ES-I3 (cell line): Measurements from ENCODE around the gene MIGA1.
"Not testable (repeated sequence)": the region's sequence is repeated elsewhere in the genome, so short reads cannot be mapped to it uniquely, and the experiment has no call there.

Experiments used
- H3K36me3 ChIP-seq: 2 replicates; pipeline ENCODE4 v1.6.1; 2013; ENCODE audit warnings: mild to moderate bottlenecking, low read length, control low read depth, moderate library complexity; ENCODE audit not compliant: insufficient read depth
- H3K4me1 ChIP-seq: 2 replicates; pipeline ENCODE4 v1.6.1; 2013; ENCODE audit warnings: mild to moderate bottlenecking, control low read depth, low read length; ENCODE audit not compliant: insufficient read depth
- H3K9ac ChIP-seq: 2 replicates; pipeline ENCODE4 v1.6.1; 2013; ENCODE audit warnings: low read depth, mild to moderate bottlenecking, low read length, moderate library complexity
- H3K9me3 ChIP-seq: 2 replicates; pipeline ENCODE4 v1.6.1; 2013; ENCODE audit warnings: mild to moderate bottlenecking, low read length, moderate library complexity; ENCODE audit not compliant: control insufficient read depth, insufficient read depth

The MIGA1 gene, protein sequence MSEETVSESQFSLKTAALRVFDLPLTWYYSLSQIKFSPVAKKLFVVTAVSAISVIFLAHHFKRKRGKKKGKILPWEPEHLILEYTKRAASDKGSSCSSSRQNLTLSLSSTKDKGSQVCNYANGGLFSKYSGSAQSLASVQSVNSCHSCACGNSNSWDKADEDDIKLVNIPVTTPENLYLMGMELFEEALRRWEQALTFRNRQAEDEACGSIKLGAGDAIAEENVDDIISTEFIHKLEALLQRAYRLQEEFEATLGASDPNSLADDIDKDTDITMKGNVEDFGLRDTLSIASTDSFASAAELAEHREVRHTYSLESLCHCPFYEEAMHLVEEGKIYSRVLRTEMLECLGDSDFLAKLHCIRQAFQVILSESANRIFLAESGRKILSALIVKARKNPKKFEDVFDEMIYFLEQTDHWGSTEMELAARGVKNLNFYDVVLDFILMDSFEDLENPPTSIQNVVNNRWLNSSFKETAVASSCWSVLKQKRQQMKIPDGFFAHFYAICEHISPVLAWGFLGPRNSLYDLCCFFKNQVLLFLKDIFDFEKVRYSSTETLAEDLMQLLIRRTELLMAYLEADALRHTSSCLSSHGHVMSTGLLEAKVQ

DNA sequence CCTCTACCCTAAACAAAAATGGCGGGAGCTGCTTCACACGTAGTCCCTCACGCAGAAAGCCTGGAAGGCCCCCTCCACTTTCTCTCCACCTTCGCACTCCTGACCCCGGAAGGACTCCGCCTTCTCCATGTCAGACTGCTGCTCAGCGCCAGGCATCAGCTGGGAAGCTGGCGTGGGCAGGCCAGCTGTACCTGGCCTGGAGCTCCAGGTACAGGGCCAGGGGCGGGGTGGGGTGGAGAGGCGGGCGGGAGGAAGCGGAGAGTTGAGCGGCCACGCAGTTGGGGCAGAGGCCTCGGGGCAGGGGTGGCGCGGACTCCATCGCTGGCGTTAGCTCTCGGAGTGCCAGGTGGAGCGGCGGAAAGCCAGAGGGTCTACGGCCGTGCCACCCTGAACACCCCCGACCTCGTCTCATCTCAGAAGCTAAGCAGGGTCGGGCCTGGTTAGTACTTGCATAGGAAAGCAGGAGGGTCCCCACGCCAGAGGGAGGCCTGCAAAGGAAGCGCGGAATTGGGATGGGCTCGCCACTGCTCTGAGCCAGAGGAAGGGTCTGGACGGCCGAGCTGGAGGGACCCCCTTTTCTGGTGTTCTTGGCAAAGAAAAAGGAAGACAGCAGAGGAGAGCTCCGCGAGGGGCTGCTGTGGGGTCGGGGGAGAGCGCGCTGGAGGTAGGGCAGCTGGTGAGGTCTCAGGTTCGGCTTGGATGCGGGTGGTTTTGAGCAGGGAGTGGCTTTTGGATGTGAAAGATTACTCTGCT, at the start of gene MIGA1:
Gene MIGA1, plus strand, starts transcription at position 121 of the 753 bp plus-strand sequence. CDS start 3,604 bp downstream, outside the sequence.
- H3K9ac ChIP-seq: peak within 1 kb of the TSS; percentile 61
- H3K9me3 ChIP-seq: no peaks in the 10 kb centered on the region
- no peaks in the 10 kb centered on the region; the same call in 1 of the 2 replicates for H3K4me1 ChIP-seq
- peaks cover 4% of the 10 kb centered on the region; the same call in 1 of the 2 replicates for H3K36me3 ChIP-seq

DNA sequence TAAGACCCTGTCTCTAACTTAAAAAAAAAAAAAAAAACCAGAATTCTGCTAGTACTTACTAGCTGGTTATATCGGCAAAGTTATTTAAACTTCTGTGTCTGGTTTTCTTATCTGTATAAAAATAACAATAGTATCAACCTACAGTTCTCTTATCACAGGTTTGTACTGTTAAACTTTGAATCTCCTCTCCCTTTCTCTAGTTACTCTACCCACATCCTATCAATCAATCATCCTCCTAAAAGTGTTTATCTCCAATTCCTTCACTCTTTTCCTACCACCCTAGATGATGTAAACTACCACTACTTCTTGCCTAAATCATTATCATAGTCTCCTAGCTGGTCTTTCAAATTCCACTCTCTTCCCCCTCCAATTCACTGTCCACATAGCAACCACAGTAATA, 47.4 kb upstream of the MIGA1 start:
- Histone ChIP-seq H3K9me3 (no peaks in the 10 kb centered on the region), H3K36me3 (no peaks in the 10 kb centered on the region), H3K9ac (no peak overlapping the region), H3K4me1 (no peaks in the 10 kb centered on the region)

DNA sequence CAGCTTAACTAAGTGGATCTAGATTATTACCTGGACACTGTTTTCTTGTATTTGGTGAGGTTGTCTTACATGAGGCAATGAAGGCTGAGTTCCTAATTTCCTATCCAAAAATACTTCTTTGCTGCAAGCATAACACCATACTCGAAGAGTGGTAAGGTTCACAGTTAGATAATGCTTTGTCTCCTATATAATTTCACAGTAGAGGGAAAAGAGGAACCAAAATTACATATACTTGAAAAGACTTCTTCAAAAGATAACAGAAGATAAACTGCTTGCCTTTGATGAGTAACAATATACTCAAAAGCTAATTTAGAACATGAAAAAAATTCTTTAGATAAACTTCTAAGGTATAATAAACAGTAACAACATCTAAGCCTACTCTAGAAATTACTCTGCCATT, 40.2 kb upstream of the MIGA1 start:
- H3K36me3 ChIP-seq: 0 out of 2 replicates have a peak, but pooled peaks cover 3% of the 10 kb centered on the region

DNA sequence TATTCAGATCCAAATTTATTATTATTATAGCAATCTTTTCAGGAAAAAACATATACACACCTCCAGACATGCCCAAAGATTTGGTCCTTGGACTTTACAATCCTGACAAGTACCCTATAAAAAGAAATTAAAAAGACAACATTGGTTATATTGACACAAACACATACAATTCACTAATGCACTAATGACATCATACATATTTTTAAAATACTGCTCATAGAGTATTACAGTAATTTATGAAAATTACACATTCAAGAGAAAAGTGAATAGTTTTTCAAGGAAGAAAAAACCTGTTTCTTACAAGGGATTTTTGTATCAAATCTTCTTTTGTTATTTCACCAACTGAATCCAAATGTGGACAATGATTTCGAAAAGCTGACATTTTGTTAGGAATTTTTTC, 38.1 kb upstream of the MIGA1 start:
- no peaks in the 10 kb centered on the region for H3K4me1 ChIP-seq
- H3K9ac ChIP-seq: no peak overlapping the region
- no peaks in the 10 kb centered on the region for H3K9me3 ChIP-seq
- H3K36me3 ChIP-seq: 0 out of 2 replicates have a peak, but pooled peaks cover 3% of the 10 kb centered on the region

More for the DNA sequence above, 40.2 kb upstream of the MIGA1 start:
- Histone ChIP-seq H3K9me3 (no peaks in the 10 kb centered on the region), H3K4me1 (no peaks in the 10 kb centered on the region), H3K9ac (no peak overlapping the region)

DNA sequence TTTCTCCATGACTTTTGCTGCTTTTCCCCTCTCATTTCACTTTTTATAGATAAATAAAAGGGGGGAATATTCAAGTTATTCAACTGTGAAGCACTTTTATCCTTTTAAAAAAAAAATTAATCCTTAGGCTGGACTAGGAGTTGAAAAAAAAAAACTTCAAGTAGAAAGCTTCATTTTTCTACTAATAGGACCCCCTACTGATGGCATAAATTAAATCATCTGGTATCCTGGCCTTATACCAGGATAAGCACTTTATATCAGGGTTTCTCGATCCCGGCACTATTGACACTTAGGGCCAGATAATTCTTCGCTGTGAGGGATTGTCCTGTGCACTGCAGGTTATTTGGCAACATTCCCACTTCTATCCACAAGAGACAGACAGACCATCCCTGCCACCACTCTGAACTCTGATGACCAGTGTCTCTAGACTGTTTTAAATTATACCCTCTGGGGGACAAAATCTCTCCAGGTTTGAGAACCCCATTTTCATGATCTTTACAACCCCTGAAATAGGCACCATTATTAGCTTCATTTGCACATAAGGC, 37.4 kb upstream of the MIGA1 start:
- Histone ChIP-seq H3K4me1 (no peaks in the 10 kb centered on the region), H3K9me3 (no peaks in the 10 kb centered on the region), H3K36me3 (0 out of 2 replicates have a peak, but pooled peaks cover 3% of the 10 kb centered on the region), H3K9ac (no peak overlapping the region)

DNA sequence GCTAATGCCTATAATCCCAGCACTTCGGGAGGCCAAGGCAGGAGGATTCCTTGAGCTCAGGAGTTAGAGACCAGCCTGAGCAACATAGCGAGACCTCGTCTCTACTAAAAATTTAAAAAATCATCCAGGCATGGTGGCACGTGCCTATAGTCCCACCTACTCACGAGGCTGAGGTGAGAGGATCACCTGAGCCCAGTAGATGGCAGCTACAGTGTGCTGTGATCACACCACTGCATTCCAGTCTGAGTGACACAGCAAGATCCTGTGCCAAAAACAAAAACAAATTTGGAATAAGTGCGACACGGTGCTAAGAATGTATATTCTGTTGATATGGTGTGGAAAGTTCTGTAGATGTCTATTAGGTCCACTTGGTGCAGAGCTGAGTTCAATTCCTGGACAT, 34.9 kb upstream of the MIGA1 start:
- no peaks in the 10 kb centered on the region for H3K4me1 ChIP-seq
- no peaks in the 10 kb centered on the region for H3K36me3 ChIP-seq
- no peaks in the 10 kb centered on the region for H3K9me3 ChIP-seq
- H3K9ac ChIP-seq: no peak overlapping the region

DNA sequence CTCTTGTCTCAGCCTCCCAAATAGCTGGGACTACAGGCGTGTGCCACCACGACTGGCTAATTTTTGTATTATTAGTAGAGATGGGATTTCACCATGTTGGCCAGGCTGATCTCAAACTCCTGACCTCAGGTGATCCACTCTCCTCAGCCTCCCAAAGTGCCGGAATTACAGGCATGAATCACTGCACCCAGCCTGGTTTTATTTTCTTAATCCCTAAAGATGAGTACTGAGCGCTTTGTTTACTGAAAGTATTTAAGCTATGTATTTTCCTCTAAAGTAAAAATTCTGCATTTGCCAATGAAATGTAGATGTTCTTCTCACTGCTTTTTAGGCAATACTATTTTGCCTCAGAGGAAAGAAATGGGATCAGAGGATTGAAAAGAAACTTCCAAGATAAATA, 30.0 kb upstream of the MIGA1 start:
- not testable (repeated sequence) for H3K9ac ChIP-seq, H3K9me3 ChIP-seq, H3K4me1 ChIP-seq, H3K36me3 ChIP-seq

DNA sequence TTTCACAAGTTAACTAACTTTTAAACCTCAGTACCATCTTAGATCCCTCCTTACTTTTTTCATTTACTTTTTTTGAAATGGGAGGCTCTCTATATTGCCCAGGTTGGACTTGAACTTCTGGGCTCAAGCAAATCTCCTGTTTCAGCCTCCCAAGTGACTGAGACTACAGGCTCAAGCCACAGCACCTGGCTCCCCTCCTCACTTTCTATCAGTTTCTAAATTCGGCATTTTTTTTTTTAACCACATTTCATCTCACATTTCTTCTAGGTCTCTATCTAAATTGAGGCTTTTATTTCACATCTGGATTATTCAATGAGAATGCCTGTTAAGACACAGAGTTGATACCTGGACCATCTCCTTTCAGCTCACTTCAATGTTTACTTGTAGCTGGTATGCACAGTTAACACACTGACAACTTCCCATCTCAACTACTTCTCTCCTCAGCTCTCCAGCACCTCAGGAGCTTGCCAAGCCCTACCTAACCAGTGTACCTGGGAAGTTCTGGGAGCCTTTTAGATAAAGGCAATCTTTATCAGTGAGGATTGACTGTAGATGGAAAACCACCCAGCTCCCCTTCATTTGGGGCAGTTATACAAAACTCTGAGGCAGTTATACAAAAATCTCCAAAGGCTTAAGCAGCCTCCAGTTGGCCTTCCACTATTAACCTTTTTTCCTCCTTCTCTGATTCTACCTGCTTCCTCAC, 23.2 kb upstream of the MIGA1 start:
- Histone ChIP-seq H3K36me3 (no peaks in the 10 kb centered on the region), H3K9me3 (no peaks in the 10 kb centered on the region), H3K9ac (no peak overlapping the region), H3K4me1 (peaks cover 3% of the 10 kb centered on the region; the same call in 1 of the 2 replicates)

DNA sequence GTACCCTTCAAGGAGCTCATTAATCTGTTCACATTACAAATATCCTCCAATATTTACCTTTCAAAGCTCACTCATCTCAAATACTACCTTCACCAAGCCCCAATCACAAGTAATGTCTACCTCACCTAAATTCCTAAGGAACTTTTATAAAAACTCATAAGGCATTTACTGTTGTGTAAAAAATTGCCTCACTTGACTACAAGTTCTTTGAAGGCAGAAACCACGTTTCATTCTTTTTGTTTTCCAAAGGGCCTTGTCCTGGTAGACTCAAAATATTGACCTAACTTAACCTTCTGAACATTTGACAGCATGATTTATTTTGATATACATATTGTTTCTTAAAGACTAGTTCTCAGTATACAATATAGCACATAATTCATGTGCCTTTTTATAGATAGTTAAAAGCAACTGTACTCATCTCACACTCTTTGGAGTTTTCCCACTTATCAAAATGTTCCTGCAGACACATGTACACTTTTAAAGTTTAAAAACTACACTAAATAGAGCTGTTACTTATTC, 22.3 kb upstream of the MIGA1 start:
- Histone ChIP-seq H3K36me3 (no peaks in the 10 kb centered on the region), H3K9ac (no peak overlapping the region), H3K9me3 (no peaks in the 10 kb centered on the region), H3K4me1 (peaks cover 3% of the 10 kb centered on the region; the same call in 1 of the 2 replicates)

DNA sequence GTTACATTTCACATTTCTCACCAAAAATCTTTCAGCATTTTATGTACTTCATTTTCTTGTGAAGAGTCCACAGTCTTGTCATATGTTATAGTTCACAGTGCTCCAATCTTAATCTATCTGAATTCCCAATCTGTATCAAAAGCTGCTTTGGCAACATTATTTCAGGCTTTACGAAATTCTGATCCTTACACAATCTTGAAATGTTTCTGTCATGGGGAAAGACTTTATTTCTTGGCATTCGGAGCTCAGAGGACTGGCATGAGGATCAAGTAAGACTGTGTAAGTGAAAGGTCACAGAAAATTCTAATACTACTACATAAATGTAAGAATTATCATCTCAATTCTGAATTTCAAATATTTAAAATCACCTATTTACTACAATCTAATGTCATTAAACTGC, 21.8 kb upstream of the MIGA1 start:
- no peaks in the 10 kb centered on the region for H3K36me3 ChIP-seq
- H3K9me3 ChIP-seq: no peaks in the 10 kb centered on the region
- H3K4me1 ChIP-seq: peaks cover 3% of the 10 kb centered on the region; the same call in 1 of the 2 replicates
- H3K9ac ChIP-seq: no peak overlapping the region

DNA sequence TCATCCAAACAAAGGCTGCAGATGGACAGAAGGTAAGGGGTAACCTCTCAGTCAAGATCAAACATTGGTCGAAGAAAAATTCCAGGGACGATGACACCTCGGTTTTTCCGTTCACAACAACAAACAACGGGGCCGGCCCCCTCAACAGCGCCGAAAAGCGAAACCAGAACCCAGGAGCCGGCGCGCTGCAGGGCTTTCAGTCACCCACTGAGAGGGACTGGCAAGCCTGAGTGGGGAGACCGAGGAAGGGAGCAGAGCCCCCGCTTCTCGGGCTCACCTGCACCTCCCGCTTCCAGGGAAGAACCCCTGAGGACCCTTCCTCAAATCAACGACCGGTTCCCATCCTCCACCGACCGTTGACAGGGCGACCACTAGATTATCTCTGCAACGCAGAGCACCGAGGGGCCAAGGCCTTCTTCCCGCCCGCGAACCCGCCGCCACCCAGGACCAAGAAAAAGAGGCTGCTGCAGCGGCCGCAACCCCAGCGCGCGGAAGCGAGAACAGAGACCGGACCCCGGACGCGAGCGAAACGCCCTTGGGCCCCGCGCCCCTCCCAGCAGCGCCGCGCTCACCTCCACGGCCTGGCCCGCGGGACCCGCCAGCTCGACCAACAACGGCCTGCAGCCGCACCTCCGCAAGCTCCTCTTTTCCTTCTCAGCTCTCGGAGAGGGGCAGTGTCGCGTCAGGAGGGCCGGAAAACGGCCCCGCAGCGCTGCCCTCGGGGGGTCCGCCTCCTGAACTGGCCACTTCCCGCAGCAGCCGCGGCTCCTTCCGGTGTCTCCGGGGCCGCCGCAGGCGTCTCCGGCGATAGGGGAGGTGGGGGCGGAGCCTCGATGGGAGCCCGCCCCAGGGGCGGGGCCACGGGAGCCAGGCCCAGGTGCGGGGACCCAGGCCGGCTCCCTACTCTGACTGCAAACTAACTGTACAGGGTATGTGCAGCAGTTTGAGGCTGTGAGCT, 20.1 kb upstream of the MIGA1 start, which contains the start of gene USP33:
Gene USP33, minus strand, starts transcription at position 782 of the 958 bp plus-strand sequence. CDS start 18,155 bp downstream, outside the sequence.
- Histone ChIP-seq H3K4me1 (peaks cover 3% of the 10 kb centered on the region; the same call in 1 of the 2 replicates), H3K36me3 (no peaks in the 10 kb centered on the region), H3K9me3 (no peaks in the 10 kb centered on the region), H3K9ac (peak within 1 kb of the TSS; percentile 89)

DNA sequence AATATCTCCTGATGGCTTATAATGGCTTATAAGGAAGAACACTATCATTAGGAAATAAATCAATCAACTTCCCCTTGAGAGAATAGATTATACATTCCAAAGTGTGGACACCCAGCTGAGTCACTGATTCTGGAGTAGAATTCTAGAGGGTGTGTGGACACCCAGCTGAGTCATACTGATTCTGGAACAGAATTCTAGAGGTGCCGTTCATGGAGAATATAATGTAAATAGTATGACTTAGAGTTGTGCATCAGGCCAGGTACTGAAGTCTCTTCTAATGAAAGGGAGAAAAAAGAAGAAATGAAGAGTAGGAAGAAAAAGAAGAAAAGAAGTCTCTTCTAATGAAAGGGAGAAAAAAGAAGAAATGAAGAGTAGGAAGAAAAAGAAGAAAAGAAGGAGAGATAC, 17.4 kb upstream of the MIGA1 start:
- Histone ChIP-seq H3K9ac (no peak overlapping the region), H3K4me1 (peaks cover 3% of the 10 kb centered on the region; the same call in 1 of the 2 replicates), H3K36me3 (no peaks in the 10 kb centered on the region), H3K9me3 (no peaks in the 10 kb centered on the region)

DNA sequence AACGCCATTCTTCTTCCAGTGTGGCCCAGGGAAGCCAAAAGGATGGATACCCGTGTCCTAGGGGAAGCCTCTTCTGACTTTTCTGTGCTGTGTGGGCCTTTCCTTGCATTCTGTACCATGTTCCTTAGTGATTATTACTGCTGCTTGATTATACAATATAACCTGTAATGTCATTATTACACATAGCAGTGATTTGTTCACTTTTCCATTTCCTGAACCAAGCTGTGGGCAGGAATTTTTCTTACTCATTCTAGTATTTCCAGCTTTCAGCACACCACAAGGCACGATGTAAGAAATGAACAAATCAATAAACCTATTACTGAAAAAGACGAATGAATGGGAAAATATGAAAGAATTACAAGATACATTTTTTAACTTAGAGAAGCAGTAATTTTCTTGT, 11.4 kb upstream of the MIGA1 start:
- no peaks in the 10 kb centered on the region for H3K4me1 ChIP-seq
- H3K9me3 ChIP-seq: no peaks in the 10 kb centered on the region
- no peaks in the 10 kb centered on the region for H3K36me3 ChIP-seq
- no peak overlapping the region for H3K9ac ChIP-seq
